ENCODE data around the gene SCAF8. TPM values are rescaled to one million over a fixed set of nuclear protein-coding genes. Genes with fewer than 3 reads are reported as not detected.

The SCAF8 gene
- total and polyA plus RNA-seq, 2 of the 4 experiments (the other 2 are of a cell fraction): 16.1 to 23.5 TPM

GRCh38 chr6:154830771-154831170 lies 97.6 kb downstream of the SCAF8 start:
- Histone ChIP-seq H4K20me1 (ENCODE audit: insufficient read depth, low read length) (no peaks in the 10 kb centered on the region), H3K18ac (ENCODE audit: low read depth, low read length) (no peak overlapping the region), H2BK120ac (ENCODE audit: low read depth, low read length) (no peak overlapping the region), H2AFZ (replicated peaks; ENCODE audit: low read length, poor library complexity) (no peak overlapping the region), H3K14ac (replicated peaks; ENCODE audit: low read depth, low read length) (no peak overlapping the region), H2BK15ac (ENCODE audit: low read depth, low read length) (no peak overlapping the region), H3K4me3 (ENCODE audit: insufficient read depth, low read depth, low read length) (no peak overlapping the region), H3K36me3 (ENCODE audit: control insufficient read depth, insufficient read depth, low read length) (peaks cover 23% of the 10 kb centered on the region), H3K4me2 (ENCODE audit: low read depth, low read length) (no peak overlapping the region), H4K91ac (ENCODE audit: insufficient read depth, low read depth, low read length) (no peak overlapping the region), H3K23ac (ENCODE audit: low read depth, low read length) (no peak overlapping the region), H3K9me1 (ENCODE audit: insufficient read depth, low read length) (no peaks in the 10 kb centered on the region), H3K4me1 (ENCODE audit: control insufficient read depth, insufficient read depth, low read length) (no peaks in the 10 kb centered on the region), H2AK9ac (replicated peaks; ENCODE audit: low read depth, low read length, poor library complexity) (no peak overlapping the region), H2BK20ac (ENCODE audit: low read depth, low read length) (no peak overlapping the region), H3K27me3 (ENCODE audit: control insufficient read depth, insufficient read depth, low read length) (no peaks in the 10 kb centered on the region), H3K79me1 (ENCODE audit: low read depth in 1 of 2, low read length in 2 of 2) (peaks cover 15 to 25% of the 10 kb centered on the region in 2 experiments), H2AK5ac (ENCODE audit: low read depth, low read length) (no peak overlapping the region), H3K4ac (ENCODE audit: low read depth, low read length) (no peak overlapping the region), H2BK5ac (ENCODE audit: low read depth, low read length, poor library complexity, severe bottlenecking) (no peak overlapping the region), H3K56ac (ENCODE audit: extremely low read depth, insufficient read depth, low read length) (no peak overlapping the region), H3K27ac (ENCODE audit: insufficient read depth, low read length) (no peak overlapping the region), H4K8ac (ENCODE audit: low read depth in 2 of 2, low read length in 2 of 2) (no peak overlapping the region), H3K9ac (ENCODE audit: low read depth, low read length) (no peak overlapping the region), H3K9me3 (ENCODE audit: control insufficient read depth, insufficient read depth, low read length) (no peaks in the 10 kb centered on the region), H4K5ac (ENCODE audit: low read depth, low read length) (no peak overlapping the region)
- no CpG with 5 or more reads among the region's 4 CpGs for WGBS, 2 experiments (ENCODE audit: extremely low coverage in 2 of 2, insufficient read length in 1 of 2)
- ChIA-PET CTCF (interaction anchor here (0.6 kb wide), 1 partner anchor 34 kb away, joined by 4 read pairs; no protein-coding TSS in a partner anchor), POLR2A (ENCODE audit: unreplicated experiment) (no interaction called here)
- intact Hi-C loops (cut with micrococcal nuclease) (no loop called here), dilution Hi-C loops (cut with HindIII; ENCODE audit: low sequenced_read_pairs, unreplicated experiment) (no loop called here), in situ Hi-C loops (cut with MboI; ENCODE audit: low sequenced_read_pairs) (no loop called here)
- no TSS peak for BruUV-seq (replicated peaks)
- DNase-seq (no peak), ATAC-seq (ENCODE audit: low read depth) (no peak)
- TF ChIP-seq CTCF (conservative IDR thresholded peaks at IDR 0.05; ENCODE audit: low read depth, low read length) (no peak), MAFK (IDR thresholded peaks at IDR 0.05; ENCODE audit: low read depth, low read length) (no peak), ELK1 (IDR thresholded peaks at IDR 0.05; ENCODE audit: borderline replicate concordance, low read depth, low read length) (no peak), RCOR1 (IDR thresholded peaks at IDR 0.05; ENCODE audit: insufficient replicate concordance, low read length) (no peak), MAZ (IDR thresholded peaks at IDR 0.05; ENCODE audit: borderline replicate concordance, low read depth, low read length) (no peak), CEBPB (IDR thresholded peaks at IDR 0.05; ENCODE audit: low read depth, low read length) (no peak), USF2 (IDR thresholded peaks at IDR 0.05; ENCODE audit: low read depth, low read length) (no peak), RAD21 (IDR thresholded peaks at IDR 0.05; ENCODE audit: low read length) (no peak), BHLHE40 (IDR thresholded peaks at IDR 0.05; ENCODE audit: low read depth, low read length) (no peak), POLR2A (IDR thresholded peaks at IDR 0.05; ENCODE audit: low read depth, low read length) (no peak), FOS (IDR thresholded peaks at IDR 0.05; ENCODE audit: low read depth, low read length) (no peak), NFE2L2 (IDR thresholded peaks at IDR 0.05; ENCODE audit: low read depth, low read length) (no peak), CHD1 (IDR thresholded peaks at IDR 0.05; ENCODE audit: low read depth, low read length) (no peak), SMC3 (IDR thresholded peaks at IDR 0.05; ENCODE audit: low read depth, low read length) (no peak), RFX5 (IDR thresholded peaks at IDR 0.05; ENCODE audit: low read depth, low read length) (no peak), MXI1 (IDR thresholded peaks at IDR 0.05; ENCODE audit: borderline replicate concordance, low read depth, low read length) (no peak)
